HG02571 (cell line): ENCODE measurements around the gene PTPRG.

Experiments used
- ATAC-seq: cut with Tn5 transposase; IDR thresholded peaks from one replicate; pipeline ENCODE4 v1.9.1; 2021; ENCODE audit warnings: mild to moderate bottlenecking, moderate library complexity; ENCODE audit not compliant: unreplicated experiment

The PTPRG gene

GRCh38 chr3:61884794-61885193 lies 323.4 kb downstream of the PTPRG start:
- ATAC-seq, result no peak

GRCh38 chr3:61885414-61885813 lies 324.0 kb downstream of the PTPRG start:
- no peak for ATAC-seq

DNA sequence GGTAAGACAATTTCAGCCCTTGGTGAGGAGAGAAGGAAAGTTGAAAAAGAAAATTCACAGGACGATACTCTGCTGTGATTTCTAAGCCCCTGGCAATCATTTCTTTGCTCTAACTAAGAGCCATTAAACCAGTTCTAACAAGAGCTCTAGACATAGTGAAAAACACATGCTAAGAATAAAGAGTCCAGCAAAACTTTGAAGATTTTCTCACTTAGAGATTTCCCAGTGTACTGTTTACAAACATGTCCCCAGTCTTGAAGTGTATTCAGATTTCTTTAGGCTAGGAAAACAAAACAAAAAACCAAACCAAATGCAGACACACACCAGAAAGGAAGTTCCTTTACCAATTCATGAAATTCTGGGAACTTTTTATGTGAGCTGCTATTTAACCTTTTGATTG lies 325.8 kb downstream of the PTPRG start:
- no peak for ATAC-seq

GRCh38 chr3:61889259-61889658 lies 327.9 kb downstream of the PTPRG start:
- no peak for ATAC-seq

GRCh38 chr3:61890167-61890566 lies 328.8 kb downstream of the PTPRG start:
- ATAC-seq, result no peak

- no peak for ATAC-seq
Measured at GRCh38 chr3:61890586-61890985, 329.2 kb downstream of the PTPRG start.

DNA sequence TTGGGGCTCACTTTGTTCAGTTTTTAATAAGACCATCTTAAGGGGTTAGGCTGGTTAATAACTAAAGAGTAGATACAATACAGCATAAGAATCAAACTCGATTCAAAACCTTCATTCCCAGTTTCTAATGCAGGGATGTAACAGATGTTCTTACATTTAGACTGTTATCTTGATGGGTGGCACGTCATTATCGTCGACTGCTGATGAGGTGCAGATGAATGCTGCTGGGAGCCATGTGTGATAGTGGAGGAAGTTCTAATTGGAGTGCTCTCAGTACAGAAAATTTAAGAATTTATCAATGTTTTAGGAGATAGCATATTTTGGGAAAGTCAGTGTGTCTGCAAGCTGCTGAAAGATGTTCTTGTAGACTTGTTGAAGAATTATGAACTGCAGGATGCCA lies 331.5 kb downstream of the PTPRG start:
- ATAC-seq, result no peak

DNA sequence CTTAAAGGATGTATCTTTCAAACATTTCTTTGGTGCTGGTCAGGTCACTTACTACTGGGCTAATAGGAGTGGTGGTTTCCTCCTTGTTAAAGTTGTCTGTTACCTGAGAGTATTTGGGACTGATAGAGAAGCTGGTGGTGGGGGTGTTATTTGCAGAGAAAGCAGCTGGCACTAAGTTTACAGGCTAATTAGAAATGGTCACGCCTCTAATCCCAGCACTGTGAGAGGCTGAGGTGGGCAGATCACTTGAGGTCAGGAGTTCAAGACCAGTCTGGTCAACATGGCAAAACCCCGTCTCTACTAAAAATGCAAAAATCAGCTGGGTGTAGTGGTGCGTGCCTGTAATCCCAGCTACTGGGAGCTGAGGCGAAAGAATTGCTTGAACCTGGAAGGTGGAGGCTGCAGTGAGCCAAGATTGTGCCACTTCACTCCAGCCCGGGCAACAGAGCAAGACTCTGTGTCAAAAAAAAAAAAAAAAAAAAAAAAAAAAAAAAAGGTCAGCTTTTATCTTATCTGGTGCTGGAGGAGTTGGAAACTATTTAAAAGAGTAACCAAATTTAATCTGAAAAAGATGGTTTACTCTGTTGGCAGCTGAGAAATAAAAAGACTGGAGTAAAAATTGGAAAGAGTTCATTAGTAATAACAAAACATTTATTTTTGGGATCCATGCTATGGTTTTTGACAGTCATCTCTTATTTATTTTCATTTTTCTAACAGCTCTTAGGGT lies 332.6 kb downstream of the PTPRG start:
- ATAC-seq, result no peak

DNA sequence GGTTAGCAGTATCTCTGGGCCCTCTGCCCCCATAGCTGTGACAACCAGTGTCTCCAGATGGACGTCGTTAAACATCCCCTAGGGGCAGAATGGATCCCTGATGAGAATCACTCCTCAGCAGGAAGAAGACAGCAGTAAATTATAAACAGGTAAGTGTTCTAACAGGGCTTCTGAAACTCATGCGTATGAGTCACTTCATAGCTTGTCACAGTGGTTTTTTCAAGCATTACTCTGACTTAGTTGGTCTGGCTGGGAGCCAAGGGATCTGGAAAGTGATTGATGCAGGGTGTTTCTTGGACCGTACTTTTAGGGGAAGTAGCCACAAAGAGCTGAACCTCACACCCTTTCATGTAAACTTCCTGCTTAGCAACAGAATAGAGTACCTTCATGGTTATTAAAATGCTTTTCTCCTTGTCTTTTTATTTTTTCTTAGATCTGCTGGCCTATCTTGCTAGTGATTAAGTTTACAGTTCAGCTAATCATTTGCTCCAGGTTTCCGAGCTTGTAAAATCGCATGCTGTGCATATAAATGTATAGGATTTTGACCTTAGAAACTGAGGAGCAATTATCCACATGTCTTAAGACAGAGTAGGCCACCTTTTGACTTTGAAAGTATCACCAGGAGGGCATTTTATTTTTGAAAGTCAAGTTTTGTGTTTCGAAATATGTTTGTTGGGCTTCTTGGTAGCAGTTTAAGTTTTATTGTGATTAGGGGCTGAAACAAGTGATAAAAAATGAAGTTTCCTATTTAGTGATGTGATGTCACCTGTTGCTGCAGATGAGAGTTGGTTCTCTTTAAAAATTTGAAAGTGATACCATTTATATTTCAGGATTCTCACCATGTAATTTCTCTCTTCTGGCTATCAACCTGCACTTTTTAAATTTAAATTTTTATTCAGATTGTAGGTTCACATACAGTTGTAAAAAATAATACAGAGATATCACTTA lies 333.9 kb downstream of the PTPRG start:
- peak; percentile 96 for ATAC-seq

GRCh38 chr3:61896251-61896650 lies 334.9 kb downstream of the PTPRG start:
- no peak for ATAC-seq

DNA sequence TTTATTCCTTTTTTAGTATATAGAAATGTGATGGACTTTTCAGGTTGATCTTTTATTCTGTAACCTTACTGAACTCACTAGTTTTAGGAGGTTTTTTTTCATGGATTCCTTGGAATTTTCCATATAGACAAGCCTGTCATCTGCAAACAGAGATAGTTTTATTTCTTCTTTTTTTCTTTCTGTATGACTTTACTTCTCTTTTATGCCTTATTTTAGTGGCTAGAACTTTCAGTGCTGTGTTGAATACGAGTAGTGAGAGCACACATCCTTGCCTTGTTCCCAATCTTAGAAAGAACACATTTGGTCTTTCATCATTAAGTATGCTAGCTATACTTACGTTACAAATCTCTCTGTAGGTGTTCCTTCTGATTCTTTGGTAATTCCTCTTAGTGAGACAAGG lies 336.5 kb downstream of the PTPRG start:
- no peak for ATAC-seq

DNA sequence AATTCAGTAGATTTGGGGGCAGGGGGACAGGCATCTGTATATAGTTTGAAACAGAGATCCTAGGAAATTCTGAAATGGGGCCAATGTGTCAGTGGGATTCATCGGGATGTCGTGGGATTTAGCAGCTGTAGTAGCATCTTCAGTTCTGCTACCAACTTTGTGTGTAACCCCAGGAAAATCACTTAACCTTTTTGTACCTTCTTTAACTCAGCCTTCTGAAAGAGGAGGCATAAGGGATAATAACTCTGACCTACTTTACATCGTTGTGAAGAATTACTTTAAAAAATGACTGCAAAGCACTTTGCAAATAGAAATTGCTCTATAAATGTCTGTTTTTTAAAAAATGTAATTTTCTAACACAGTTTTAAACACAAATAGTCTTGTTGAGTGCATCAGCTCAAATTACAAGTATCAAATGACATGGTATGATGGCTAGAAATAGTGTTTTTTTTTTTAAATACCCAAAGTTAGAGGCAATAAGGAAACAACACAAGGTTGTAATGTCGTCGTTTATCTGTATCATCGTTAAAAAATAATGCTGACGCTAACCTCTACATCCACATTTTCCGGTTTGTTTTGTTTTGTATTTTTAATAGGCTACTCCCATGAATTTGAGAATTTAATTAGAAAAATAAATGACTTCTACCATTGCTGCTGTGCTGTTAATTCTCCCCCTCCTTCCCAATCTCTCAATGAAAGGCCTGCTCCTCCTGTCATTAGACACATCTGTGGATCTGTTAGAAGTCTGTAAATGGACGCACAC lies 338.5 kb downstream of the PTPRG start:
- no peak for ATAC-seq

DNA sequence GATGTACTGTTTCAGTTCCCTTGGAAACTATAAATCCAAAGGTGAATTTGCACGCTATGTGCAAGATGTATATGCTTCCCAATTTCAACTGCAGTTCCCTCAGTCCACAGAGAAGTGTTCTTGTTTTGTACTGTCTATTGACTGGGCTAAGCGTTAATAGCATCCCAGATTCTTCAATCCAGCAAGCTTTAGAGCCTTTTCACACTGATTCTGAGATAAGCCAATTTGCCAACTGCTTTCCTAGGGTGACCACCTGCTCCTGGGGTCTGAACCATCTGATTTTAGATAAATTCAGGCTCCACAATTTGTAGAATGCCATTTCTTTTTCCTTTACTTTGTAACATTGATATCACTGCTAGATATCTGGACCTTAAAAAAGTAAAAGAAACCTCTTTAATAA lies 340.1 kb downstream of the PTPRG start:
- ATAC-seq, result no peak

DNA sequence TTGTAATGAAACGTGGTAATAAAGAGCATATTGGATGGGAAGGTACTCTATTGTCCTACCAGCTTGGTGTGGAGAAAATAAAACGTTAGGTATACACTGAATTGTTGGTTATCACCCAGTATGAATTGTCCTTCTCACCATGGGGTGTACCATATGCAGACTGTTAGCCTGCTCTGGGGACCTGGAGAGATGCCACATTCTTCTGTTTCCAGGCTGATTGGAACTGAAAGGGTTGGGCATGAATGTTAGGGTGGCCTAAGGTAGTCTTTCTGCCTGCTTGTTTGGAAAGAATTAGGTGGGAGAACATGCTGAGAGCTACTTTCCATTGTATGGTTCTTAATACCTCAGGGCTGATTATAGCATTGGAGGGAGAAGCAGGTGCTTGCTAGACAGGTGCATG lies 340.6 kb downstream of the PTPRG start:
- ATAC-seq, result no peak

DNA sequence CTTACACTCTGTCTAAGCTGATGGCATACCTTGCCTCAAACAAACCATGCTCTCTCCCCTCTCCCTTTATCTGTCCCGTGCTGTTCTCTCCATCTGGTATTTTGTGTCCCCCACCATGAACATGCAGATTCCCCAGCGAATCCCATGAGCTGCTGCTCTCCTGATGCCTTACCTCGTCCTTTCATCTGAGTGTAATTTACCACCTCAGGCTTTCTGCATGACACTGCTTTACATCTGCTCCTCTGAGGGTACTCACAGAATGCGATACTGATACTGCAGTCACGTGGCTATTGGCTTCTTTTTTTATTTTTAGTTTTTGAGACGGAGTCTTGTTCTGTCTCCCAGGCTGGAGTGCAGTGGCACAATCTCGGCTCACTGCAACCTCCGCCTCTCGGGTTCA lies 341.7 kb downstream of the PTPRG start:
- ATAC-seq, result no peak

- ATAC-seq, result no peak
Measured at GRCh38 chr3:61903931-61904657, 342.7 kb downstream of the PTPRG start.

DNA sequence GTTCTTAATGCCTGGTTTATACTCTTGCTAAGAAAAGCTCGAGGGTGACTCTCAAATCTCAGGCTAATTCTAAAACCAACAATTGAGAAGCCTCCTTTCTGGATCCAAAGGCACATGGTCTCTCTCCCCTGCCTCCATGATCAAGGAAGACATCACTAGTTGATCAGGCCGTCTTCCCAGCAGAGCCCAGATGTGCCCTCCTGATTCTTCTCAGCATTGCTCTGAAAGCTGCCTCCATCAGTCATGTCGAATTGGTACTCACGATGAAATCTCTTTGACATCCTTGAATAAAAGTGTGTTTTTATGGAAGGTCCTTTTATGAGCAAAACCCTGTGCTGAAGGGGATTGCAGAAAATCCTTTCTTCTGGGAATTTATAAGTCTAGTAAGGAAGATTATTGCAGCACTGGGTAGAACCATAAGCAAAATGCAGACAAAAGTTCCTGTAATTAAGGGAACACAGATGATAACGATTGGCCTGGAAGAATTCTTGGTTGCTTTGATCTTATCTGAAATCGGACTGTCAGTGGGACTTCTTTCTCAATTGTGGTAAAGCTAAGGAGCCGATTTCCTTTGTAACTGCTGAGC lies 345.9 kb downstream of the PTPRG start:
- no peak for ATAC-seq

DNA sequence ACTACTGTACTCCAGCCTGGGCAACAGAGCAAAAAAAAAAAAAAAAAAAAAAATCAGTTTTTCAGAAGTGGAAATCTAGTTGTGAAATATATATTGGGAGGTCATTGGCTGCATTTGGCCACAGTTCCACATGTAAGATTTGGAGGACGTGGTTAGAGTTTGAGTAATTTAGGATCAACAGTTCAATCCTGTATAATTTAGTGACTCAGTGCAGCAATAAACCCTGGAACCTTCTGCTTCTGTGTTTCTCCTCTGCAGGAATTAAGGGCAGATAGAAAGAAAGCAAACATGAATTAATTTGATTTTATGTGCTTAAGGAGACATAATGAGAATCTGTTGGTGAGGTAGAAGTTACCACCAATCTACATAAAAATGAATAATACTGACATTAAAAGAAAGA lies 347.0 kb downstream of the PTPRG start:
- no peak for ATAC-seq

DNA sequence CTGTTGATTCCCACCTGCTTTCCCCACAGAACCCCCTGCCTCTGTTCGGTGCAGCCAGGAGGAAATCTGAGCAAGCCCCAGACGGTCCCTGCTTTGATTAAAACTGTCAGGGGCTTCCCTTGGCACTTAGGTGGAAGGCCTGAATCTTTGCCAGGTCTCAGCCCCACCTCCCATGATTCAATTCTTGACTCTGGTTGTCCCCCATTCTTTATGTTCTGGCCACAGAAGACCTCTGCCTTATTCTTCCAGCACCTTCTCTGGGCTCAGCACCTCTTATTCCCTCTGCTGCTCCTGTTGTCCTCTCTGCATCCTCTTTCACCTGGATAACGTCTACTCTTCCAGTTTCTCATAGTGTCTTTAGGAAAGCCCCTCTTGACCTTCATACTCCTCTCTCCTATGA lies 349.4 kb downstream of the PTPRG start:
- ATAC-seq, result no peak

- ATAC-seq, result no peak
Measured at GRCh38 chr3:61912158-61912557, 350.8 kb downstream of the PTPRG start.
